ENCODE data around the gene DENND5A.
A peak's percentile ranks its signal among the peaks of the same experiment; 100 is the strongest.

Gene DENND5A

DNA sequence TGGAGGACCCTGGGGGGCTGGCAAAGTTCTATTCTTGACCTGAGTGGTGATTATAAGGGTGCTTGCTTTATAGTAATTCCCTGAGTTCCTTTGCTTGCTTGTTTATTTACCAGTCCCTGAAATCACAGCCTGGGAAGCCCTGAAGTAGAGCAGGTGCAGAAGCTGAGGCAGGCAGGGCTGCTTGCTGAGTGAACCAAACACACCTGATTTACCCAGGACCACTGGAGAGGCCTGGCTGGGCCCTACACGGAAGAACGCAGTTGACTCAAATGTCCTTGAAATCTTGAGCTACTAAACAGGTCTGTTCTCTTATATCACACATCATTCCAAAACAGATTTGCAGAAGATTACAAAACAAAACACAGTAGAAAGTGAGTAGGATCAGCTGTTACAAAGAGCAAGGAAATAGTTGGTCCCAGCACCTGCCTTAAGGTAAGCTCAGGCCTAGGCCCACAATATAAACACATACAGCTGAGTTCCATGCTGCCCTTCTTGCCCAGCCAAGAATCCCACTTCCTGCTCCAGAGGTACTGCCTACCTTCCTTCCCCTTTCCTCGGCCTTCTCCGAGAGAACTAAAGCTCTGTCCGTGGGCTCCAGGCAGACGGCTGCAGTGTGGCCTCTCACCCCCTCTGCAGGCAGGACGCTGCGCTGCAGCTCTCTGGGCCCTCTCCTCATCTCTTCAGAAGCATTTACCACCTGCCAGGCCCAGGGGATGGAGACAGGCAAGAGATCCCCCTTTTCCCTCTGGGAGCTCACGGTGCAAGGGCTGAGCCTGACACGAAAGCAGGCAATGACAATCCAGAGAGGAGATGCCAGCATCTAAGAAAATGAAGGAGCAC is 127.6 kb downstream of the DENND5A start:
- TF ChIP-seq POLR2AphosphoS5 (IDR thresholded peaks at IDR 0.05; ENCODE audit: low read depth, low read length) (0 out of 2 replicates have a peak, but pooled peaks have one; percentile 10), TAF1 (IDR thresholded peaks at IDR 0.05; ENCODE audit: borderline replicate concordance, insufficient read depth, low read length) (no peak), FOXP2 (optimal IDR thresholded peaks at IDR 0.05; ENCODE audit: borderline replicate concordance, extremely low read depth, extremely low read length, insufficient read depth) (peak; percentile 50)
- TF ChIP-seq, protein P1, sequence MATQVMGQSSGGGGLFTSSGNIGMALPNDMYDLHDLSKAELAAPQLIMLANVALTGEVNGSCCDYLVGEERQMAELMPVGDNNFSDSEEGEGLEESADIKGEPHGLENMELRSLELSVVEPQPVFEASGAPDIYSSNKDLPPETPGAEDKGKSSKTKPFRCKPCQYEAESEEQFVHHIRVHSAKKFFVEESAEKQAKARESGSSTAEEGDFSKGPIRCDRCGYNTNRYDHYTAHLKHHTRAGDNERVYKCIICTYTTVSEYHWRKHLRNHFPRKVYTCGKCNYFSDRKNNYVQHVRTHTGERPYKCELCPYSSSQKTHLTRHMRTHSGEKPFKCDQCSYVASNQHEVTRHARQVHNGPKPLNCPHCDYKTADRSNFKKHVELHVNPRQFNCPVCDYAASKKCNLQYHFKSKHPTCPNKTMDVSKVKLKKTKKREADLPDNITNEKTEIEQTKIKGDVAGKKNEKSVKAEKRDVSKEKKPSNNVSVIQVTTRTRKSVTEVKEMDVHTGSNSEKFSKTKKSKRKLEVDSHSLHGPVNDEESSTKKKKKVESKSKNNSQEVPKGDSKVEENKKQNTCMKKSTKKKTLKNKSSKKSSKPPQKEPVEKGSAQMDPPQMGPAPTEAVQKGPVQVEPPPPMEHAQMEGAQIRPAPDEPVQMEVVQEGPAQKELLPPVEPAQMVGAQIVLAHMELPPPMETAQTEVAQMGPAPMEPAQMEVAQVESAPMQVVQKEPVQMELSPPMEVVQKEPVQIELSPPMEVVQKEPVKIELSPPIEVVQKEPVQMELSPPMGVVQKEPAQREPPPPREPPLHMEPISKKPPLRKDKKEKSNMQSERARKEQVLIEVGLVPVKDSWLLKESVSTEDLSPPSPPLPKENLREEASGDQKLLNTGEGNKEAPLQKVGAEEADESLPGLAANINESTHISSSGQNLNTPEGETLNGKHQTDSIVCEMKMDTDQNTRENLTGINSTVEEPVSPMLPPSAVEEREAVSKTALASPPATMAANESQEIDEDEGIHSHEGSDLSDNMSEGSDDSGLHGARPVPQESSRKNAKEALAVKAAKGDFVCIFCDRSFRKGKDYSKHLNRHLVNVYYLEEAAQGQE (IDR thresholded peaks at IDR 0.05; ENCODE audit: insufficient read depth in 1 of 2, low read depth in 2 of 2, low read length in 2 of 2), result no peak

DNA sequence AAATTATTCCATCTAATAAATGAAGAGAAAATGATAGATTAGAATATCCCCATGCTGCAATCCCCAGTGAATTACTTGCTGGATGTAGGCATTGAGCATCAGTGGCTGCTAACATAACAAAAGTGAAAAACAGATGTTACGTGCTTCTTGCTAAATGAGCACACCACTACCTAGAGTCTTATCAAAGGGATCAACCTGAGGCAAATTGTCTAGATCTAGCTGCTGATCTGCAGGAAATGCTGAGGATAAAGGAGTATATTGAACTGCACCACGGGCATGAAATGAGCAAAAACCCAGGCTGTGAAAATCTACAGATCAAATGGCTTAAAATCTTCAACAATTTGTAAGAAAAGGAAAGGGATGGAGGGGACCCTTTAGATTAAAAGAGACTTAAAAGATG is 128.4 kb downstream of the DENND5A start:
- TF ChIP-seq FOXP2 (optimal IDR thresholded peaks at IDR 0.05; ENCODE audit: borderline replicate concordance, extremely low read depth, extremely low read length, insufficient read depth), result no peak
- no peak for TF ChIP-seq TAF1 (IDR thresholded peaks at IDR 0.05; ENCODE audit: borderline replicate concordance, insufficient read depth, low read length)
- TF ChIP-seq POLR2AphosphoS5 (IDR thresholded peaks at IDR 0.05; ENCODE audit: low read depth, low read length), result no peak
- TF ChIP-seq, protein P1 (IDR thresholded peaks at IDR 0.05; ENCODE audit: insufficient read depth in 1 of 2, low read depth in 2 of 2, low read length in 2 of 2), result no peak

DNA sequence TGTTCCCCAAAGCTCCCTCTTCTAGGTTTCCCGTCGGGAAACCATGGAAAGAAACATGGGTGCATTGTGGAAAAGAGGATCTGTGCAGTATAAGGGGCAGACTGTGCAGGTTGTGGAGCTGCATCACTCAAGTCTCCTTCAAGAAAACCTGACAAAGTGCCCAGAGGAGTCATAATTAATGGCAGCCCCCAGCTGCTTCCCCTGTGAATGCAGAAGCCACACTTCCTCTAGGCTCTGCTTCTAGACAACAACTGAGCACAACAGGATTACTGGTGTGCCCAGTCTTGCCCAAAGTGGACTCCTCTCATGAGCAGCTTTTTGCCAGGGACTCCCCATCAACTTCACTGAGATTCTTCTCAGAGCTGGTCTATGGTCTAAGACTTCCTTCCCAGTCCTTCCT is 131.2 kb downstream of the DENND5A start:
- no peak for TF ChIP-seq SIN3A (IDR thresholded peaks at IDR 0.05; ENCODE audit: borderline replicate concordance, insufficient read depth, low read length)
- TF ChIP-seq, protein P1 (IDR thresholded peaks at IDR 0.05; ENCODE audit: insufficient read depth in 1 of 2, low read depth in 2 of 2, low read length in 2 of 2), result no peak
- TF ChIP-seq FOXP2 (optimal IDR thresholded peaks at IDR 0.05; ENCODE audit: borderline replicate concordance, extremely low read depth, extremely low read length, insufficient read depth), result no peak
- no peak for TF ChIP-seq POLR2AphosphoS5 (IDR thresholded peaks at IDR 0.05; ENCODE audit: low read depth, low read length)
- TF ChIP-seq TAF1 (IDR thresholded peaks at IDR 0.05; ENCODE audit: borderline replicate concordance, insufficient read depth, low read length), result no peak

DNA sequence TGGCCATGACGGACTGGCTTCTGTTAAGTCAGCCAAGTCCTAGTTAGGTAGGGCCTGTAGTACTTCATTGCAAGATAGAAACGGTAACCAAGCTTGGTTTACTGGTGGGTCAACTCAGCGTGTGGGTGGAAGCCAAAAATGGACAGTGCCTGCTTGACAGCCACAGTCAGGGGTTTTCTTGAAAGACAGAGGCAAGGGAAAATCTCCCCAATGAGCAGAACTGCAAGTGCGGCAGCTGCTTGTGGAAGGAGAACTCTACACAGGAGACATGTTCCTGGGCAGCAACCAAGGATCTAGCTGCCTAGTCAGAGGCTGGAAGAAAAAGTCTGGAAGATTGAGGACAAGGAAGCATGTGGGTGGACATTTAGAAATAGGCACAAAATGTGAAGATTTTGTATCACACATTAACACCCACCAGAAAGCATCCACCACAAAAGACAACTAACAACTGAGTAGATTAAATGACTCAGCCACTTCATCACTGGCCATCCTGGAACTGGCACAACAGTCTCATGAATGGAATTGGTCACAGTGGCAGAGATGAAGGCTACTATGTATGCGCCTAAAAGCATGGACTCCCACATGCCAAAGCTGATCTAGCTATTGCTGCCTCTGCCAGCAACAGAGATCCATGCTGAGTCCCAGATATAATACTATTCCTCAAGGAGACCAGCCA is 132.8 kb downstream of the DENND5A start:
- no peak for TF ChIP-seq FOXP2 (optimal IDR thresholded peaks at IDR 0.05; ENCODE audit: borderline replicate concordance, extremely low read depth, extremely low read length, insufficient read depth)
- no peak for TF ChIP-seq POLR2AphosphoS5 (IDR thresholded peaks at IDR 0.05; ENCODE audit: low read depth, low read length)
- no peak for TF ChIP-seq SIN3A (IDR thresholded peaks at IDR 0.05; ENCODE audit: borderline replicate concordance, insufficient read depth, low read length)
- no peak for TF ChIP-seq TAF1 (IDR thresholded peaks at IDR 0.05; ENCODE audit: borderline replicate concordance, insufficient read depth, low read length)
- TF ChIP-seq, protein P1 (IDR thresholded peaks at IDR 0.05; ENCODE audit: insufficient read depth in 1 of 2, low read depth in 2 of 2, low read length in 2 of 2), result no peak

All from PFSK-1 (cell line).